Transverse colon (tissue), 4 donors: Measurements from ENCODE around the gene ETNK2. TPM values are rescaled to one million over a fixed set of nuclear protein-coding genes. Genes with fewer than 3 reads are reported as not detected.
"Not testable (repeated sequence)": the region's sequence is repeated elsewhere in the genome, so short reads cannot be mapped to it uniquely, and the experiment has no call there.

Experiments used
- DNase-seq: peaks from one replicate; pipeline ENCODE4 v3.0.0-alpha.2; 2019
- H3K27ac ChIP-seq, 4 donors: fragments of 200-600 bp; sonication (generic); 2 replicates each; pipeline ENCODE4 v1.5.1; 2016 to 2018; ENCODE audit warnings: inconsistent platforms in 4 of 4
- H3K27me3 ChIP-seq: fragments of 200-600 bp; sonication (generic); 2 replicates; pipeline ENCODE4 v1.5.1; 2017; ENCODE audit warnings: inconsistent platforms
- H3K36me3 ChIP-seq, 4 donors: fragments of 200-600 bp; sonication (generic); 2 replicates each; pipeline ENCODE4 v1.5.1; 2017 to 2019; ENCODE audit warnings: inconsistent platforms in 4 of 4
- H3K4me1 ChIP-seq, 4 donors: fragments of 200-600 bp; sonication (generic); 2 replicates each; pipeline ENCODE4 v1.5.1; 2017 to 2020; ENCODE audit warnings: inconsistent platforms in 4 of 4
- H3K4me3 ChIP-seq, 4 donors: fragments of 200-600 bp; sonication (generic); 1 replicate in 1 of 4; 2 replicates in 3 of 4; pipeline versions ENCODE4 v1.5.1 to v1.6.1; 2017 to 2019; ENCODE audit warnings: inconsistent platforms in 4 of 4
- H3K9me3 ChIP-seq, 2 donors: fragments of 200-600 bp; sonication (generic); 2 replicates each; pipeline ENCODE4 v1.5.1; 2017 to 2019; ENCODE audit warnings: inconsistent platforms in 2 of 2
- EP300 ChIP-seq: sonication (generic); formaldehyde crosslinking; IDR thresholded peaks from one replicate; pipeline ENCODE4 v1.6.1; 2017; ENCODE audit warnings: antibody characterized with exemption, low read depth
- POLR2A ChIP-seq: fragments of 450-650 bp; IDR thresholded peaks from one replicate; pipeline ENCODE4 v1.6.1; 2016; ENCODE audit warnings: antibody characterized with exemption, mild to moderate bottlenecking, moderate library complexity
- POLR2AphosphoS5 ChIP-seq, 3 donors: sonication (generic); formaldehyde crosslinking; IDR thresholded peaks; one replicate each; pipeline ENCODE4 v1.6.1; 2016; ENCODE audit warnings: antibody characterized with exemption in 3 of 3
- WGBS, 2 donors: methylation state at CpG; one replicate each; pipeline ENCODE4 v1.1.5; 2018; ENCODE audit warnings: low coverage in 1 of 2; 5-methylcytosine and 5-hydroxymethylcytosine counted together
- in situ Hi-C, 4 donors: fragments of 200-750 bp; cut with MboI; loops; one replicate each; pipeline versions ENCODE4 v1.15.0 to v1.15.1; 2017; ENCODE audit warnings: low sequenced_read_pairs in 3 of 4, low pct_ligation_motif_present in 1 of 4, low pct_unique_long_range_greater_than_20kb in 1 of 4
- intact Hi-C: fragments of 100-400 bp; cut with DNase I; formaldehyde crosslinking; loops from one replicate; pipeline ENCODE4 v1.15.1; 2023; ENCODE audit warnings: low total_unique reads
- total RNA-seq, 4 donors: library from RNA; depleted of rRNA; stranded (reverse); fragments of >200 nt; gene quantifications; one replicate each; pipeline ENCODE4 v1.1.0, GENCODE V29; 2016
- TF ChIP-seq, protein P1 (sequence below), 5 experiments: fragments of 200-600 bp in 3 of 5; fragments of 450-650 bp in 2 of 5; sonication (generic) in 3 of 5; IDR thresholded peaks; 1 replicate in 2 of 5; 2 replicates in 3 of 5; pipeline ENCODE4 v1.5.1; 2016 to 2017; ENCODE audit warnings: antibody characterized with exemption in 5 of 5, inconsistent platforms in 3 of 5, mild to moderate bottlenecking in 2 of 5, moderate library complexity in 1 of 5

ETNK2 gene
- total RNA-seq, 4 donors from 2014 or later, result 1.9 to 3.7 (median 3.3) TPM; not detected in 1

DNA sequence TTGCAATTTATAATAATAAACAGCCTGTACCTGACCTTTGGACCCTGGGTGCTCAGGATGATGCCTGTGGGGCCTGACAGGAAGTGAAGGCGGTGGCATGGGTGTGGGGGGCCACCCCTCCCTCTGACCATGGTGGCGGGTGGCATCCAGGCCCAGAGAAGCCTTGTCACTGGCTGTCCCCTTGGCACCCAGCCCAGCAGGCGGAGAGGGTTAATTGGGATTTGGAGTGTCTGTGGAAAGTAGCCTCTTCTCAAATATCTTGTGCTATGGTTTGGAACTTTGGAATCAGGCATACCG, 58.5 kb downstream of the ETNK2 start:
- Histone ChIP-seq H3K36me3 (no peaks in the 10 kb centered on the region), H3K27me3 (no peaks in the 10 kb centered on the region), H3K27ac (peak overlapping the region; percentile 77 to 88 (median 81)), H3K4me1 (peaks cover 57 to 71% (median 62%) of the 10 kb centered on the region in 4 donors), H3K9me3 (no peaks in the 10 kb centered on the region), H3K4me3 (no peak overlapping the region)
- peak; percentile 87 for DNase-seq
- intact Hi-C loops, result no loop called here
- no peak for TF ChIP-seq EP300
- peak in 2 of 3 donors; percentile 21 to 49 for TF ChIP-seq POLR2AphosphoS5 (IDR thresholded peaks at IDR 0.05)
- in situ Hi-C loops, result no loop called here
- WGBS, 2 donors, result 42% methylated on average over 4 of the region's 4 CpGs; no CpG with 5 or more reads in 1 of the 2 donors

DNA sequence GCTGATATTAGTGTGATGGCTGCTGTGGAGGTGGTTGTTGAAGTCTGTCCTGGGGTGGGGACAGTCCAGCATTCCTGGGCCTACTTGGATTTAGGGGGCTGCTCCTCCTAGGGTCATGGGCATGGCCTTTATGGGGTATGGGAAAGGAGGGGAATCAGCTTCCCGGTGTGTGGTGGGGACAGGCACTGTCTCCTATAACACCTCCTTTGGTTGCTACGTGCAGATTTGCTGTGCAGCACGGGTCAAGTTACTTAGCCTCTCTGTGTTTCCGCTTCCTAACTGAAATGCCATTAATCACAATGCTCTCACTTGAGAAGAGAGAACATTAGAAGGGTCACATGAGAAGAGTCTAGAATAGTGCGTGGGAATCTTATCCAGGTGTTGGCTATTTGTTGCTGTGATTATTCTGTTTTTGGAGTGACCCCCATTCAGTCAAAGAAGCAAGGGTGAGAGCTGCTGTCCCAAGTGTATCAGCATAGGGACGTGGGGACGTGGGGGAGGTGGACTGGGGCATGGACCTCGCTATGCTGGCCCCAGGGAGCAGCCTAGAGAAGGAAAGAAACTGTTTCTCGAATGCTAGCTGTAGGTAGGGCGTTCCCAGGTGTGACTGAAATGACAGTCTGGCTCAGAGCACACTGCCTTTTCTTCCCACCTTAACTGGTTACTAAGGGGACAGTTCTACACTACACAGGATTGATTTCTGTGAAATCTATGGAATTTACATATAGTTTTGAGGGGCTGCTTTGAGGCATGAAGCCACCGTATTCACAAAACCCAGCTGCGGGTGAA, 59.0 kb downstream of the ETNK2 start:
- Histone ChIP-seq H3K27ac (peak overlapping the region; percentile 77 to 88 (median 81)), H3K9me3 (no peaks in the 10 kb centered on the region), H3K4me1 (peaks cover 60 to 77% (median 67%) of the 10 kb centered on the region in 4 donors), H3K36me3 (no peaks in the 10 kb centered on the region), H3K27me3 (no peaks in the 10 kb centered on the region), H3K4me3 (no peak overlapping the region)
- in situ Hi-C loops, result no loop called here
- intact Hi-C loops, result no loop called here
- no peak for TF ChIP-seq EP300
- TF ChIP-seq, protein P1, sequence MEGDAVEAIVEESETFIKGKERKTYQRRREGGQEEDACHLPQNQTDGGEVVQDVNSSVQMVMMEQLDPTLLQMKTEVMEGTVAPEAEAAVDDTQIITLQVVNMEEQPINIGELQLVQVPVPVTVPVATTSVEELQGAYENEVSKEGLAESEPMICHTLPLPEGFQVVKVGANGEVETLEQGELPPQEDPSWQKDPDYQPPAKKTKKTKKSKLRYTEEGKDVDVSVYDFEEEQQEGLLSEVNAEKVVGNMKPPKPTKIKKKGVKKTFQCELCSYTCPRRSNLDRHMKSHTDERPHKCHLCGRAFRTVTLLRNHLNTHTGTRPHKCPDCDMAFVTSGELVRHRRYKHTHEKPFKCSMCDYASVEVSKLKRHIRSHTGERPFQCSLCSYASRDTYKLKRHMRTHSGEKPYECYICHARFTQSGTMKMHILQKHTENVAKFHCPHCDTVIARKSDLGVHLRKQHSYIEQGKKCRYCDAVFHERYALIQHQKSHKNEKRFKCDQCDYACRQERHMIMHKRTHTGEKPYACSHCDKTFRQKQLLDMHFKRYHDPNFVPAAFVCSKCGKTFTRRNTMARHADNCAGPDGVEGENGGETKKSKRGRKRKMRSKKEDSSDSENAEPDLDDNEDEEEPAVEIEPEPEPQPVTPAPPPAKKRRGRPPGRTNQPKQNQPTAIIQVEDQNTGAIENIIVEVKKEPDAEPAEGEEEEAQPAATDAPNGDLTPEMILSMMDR (IDR thresholded peaks at IDR 0.05), result no peak
- TF ChIP-seq POLR2AphosphoS5 (IDR thresholded peaks at IDR 0.05), result no peak
- no peak for TF ChIP-seq POLR2A
- peak; percentile 49 for DNase-seq
- 67 to 72% methylated on average over 6 to 12 of the region's 12 CpGs for WGBS, 2 donors

DNA sequence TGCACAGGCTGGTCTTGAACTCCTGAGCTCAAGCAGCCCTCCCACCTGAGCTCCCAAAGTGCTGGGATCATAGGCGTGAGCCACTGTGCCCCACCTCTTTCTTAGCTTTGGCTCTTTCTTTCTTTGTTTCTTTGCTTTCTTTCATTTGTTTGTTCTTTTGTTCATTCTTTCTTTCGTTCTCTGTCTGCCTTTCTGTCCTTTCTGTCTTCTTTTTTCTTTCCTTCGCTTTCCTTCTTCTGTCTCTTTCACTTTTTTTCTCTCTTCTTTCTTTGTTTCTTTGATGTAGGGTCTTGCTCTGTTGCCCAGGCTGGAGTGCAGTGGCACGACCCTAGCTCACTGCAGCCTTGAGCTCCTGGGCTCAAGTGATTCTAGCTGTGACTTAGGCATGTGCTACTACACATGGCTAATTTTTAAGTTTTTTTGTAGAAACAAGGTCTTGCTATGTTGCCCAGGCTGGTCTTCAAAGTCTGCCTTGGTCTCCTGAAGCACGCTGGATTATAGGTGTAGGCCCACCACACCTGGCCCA, 60.0 kb downstream of the ETNK2 start:
- H3K27ac ChIP-seq, result peak overlapping the region; percentile 77 to 88 (median 81)
- in situ Hi-C loops, result no loop called here
- 74 to 82% methylated on average over 4 to 5 of the region's 5 CpGs for WGBS, 2 donors

DNA sequence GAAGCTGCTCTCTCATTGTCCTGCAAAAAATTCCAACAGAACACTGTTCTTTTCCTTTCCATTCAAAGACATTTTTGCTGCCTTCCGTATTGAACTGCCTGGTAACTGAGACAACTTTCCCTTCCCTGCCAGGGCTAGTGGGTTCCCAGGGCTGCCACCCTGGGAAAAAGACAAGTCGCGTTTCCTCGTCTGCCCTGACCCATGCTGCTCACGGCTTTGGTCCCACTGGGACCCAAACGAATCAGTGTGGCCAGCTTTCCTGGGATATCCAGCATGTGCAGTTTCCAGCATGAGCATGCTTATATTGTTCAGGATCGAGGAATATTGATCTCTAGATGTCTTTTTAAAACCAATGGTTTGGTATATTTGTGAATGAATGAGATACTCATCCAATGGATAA, 60.8 kb downstream of the ETNK2 start:
- no peak for DNase-seq
- Histone ChIP-seq H3K27me3 (no peaks in the 10 kb centered on the region), H3K27ac (peak overlapping the region; percentile 88 to 93 (median 91)), H3K36me3 (no peaks in the 10 kb centered on the region), H3K9me3 (no peaks in the 10 kb centered on the region), H3K4me1 (peaks cover 75 to 94% (median 78%) of the 10 kb centered on the region in 4 donors), H3K4me3 (no peak overlapping the region)
- in situ Hi-C loops, result no loop called here
- whole genome bisulfite sequencing, 2 donors, result 71% methylated on average over 7 of the region's 7 CpGs; no CpG with 5 or more reads in 1 of the 2 donors
- intact Hi-C loops, result no loop called here
- TF ChIP-seq EP300, result no peak
- TF ChIP-seq, protein P1 (IDR thresholded peaks at IDR 0.05), result no peak
- TF ChIP-seq POLR2A, result no peak
- no peak for TF ChIP-seq POLR2AphosphoS5 (IDR thresholded peaks at IDR 0.05)

More for the DNA sequence above, 60.0 kb downstream of the ETNK2 start:
- H3K27me3 ChIP-seq, result no peaks in the 10 kb centered on the region
- intact Hi-C loops, result no loop called here
- peaks cover 70 to 86% (median 77%) of the 10 kb centered on the region in 4 donors for H3K4me1 ChIP-seq
- TF ChIP-seq POLR2A, result no peak
- TF ChIP-seq, protein P1 (IDR thresholded peaks at IDR 0.05), result no peak
- no peak for TF ChIP-seq EP300
- no peak for TF ChIP-seq POLR2AphosphoS5 (IDR thresholded peaks at IDR 0.05)
- H3K4me3 ChIP-seq, result no peak overlapping the region
- H3K9me3 ChIP-seq, result no peaks in the 10 kb centered on the region
- H3K36me3 ChIP-seq, result no peaks in the 10 kb centered on the region
- DNase-seq, result no peak

DNA sequence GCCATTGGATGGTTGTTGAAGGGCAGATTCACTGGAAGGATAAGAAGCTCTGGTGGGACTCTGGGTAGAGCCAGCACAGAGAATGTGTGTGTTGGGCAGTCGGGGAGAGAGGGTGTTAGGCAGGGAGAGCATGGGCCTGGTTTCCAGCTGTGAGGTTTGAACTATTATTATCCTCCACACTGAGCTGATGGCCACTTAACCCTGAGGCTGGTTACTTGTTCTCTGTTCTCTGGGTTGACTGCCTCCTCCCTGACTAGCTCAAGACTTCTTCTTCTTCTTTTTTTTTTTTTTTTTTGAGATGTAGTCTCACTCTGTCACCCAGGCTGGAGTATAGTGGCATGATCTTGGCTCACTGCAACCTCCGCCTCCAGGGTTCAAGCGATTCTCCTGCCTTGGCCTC, 61.7 kb downstream of the ETNK2 start:
- 89 to 90% methylated on average over 2 to 3 of the region's 3 CpGs for WGBS, 2 donors
- in situ Hi-C loops, H3K9me3 ChIP-seq, H3K27me3 ChIP-seq, H3K36me3 ChIP-seq, H3K4me3 ChIP-seq, intact Hi-C loops, DNase-seq: not testable (repeated sequence)
- Histone ChIP-seq H3K27ac (peak overlapping the region; percentile 88 to 93 (median 91)), H3K4me1 (peaks cover 76 to 98% (median 79%) of the 10 kb centered on the region in 4 donors)
